ENCODE data around the gene CCDC178.

CCDC178 gene

DNA sequence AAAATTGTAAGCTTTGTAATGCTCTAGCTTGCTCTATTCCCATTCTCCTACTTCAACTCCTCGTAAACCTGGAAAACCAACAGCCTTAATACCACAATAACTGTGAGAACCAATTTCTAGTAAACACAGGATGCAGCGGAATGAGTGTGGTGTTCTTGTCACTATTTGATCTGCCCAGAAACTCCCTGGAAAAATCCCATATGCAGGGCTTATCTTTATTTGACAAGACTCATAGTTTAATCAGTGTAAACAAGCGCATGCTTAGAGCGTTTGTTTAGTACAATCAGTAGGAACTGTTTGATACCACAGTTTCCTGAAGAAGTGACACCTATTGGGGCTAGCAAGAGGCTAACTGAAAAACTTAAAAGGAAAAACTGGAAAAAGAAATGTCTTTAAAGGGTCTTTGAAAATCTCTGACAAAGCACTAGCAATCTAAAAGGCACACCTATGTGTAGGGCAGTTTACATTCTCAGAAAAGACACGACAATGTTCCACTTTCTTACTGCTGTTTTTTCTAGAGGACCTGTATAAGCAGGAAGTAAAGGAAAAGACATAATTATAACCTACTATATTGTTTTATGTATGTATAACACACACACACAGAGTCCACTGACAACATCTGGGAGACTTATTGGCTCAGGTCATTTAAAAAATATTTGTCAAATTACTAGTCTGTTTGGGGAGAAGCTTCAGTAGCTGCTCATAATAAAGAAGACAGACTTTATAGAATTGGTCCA is 426.3 kb downstream of the CCDC178 start:
- TF ChIP-seq, protein P1, sequence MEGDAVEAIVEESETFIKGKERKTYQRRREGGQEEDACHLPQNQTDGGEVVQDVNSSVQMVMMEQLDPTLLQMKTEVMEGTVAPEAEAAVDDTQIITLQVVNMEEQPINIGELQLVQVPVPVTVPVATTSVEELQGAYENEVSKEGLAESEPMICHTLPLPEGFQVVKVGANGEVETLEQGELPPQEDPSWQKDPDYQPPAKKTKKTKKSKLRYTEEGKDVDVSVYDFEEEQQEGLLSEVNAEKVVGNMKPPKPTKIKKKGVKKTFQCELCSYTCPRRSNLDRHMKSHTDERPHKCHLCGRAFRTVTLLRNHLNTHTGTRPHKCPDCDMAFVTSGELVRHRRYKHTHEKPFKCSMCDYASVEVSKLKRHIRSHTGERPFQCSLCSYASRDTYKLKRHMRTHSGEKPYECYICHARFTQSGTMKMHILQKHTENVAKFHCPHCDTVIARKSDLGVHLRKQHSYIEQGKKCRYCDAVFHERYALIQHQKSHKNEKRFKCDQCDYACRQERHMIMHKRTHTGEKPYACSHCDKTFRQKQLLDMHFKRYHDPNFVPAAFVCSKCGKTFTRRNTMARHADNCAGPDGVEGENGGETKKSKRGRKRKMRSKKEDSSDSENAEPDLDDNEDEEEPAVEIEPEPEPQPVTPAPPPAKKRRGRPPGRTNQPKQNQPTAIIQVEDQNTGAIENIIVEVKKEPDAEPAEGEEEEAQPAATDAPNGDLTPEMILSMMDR (IDR thresholded peaks at IDR 0.05; ENCODE audit: extremely low read depth, missing control alignments), result no peak
- no peak for DNase-seq (ENCODE audit: low spot score)

DNA sequence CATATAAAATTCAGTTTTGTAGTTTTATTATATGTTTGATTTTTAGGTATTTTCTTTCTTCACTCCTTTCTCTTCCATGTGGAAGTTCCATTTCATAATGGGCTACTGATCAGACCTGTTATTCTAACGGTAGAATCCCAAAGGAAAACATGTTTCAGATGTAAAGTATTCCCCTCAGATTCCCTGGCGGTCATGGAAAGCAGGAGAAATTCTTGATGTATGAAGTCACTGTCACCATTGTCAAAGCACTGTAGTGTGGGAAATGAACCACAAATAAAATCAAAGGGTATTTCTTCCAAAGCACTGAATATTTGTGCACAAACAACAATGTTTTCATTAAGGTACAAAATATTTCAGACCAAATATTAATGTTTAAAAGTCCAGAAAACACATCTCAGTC is 430.4 kb downstream of the CCDC178 start:
- DNase-seq (ENCODE audit: low spot score), result no peak

DNA sequence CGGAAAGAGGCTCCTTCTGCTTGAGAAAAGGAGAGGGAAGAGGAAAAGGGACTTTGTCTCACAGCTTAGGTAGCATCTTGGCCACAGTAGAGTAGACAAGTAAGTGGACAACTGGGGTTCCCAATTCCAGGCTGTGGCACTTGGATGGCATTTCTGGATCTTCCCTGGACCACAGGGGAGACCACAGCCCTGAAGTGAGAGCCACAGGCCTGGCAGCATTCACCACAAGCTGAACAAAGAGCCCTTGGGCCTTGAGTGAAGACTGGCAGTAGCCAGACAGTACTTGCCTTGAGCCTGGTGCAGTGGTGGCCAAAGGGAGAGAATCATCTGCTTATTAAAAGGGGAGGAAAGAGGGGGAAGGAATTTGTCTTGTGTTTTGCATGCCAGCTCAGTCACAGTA is 441.6 kb downstream of the CCDC178 start:
- no peak for DNase-seq (ENCODE audit: low spot score)
- TF ChIP-seq, protein P1 (IDR thresholded peaks at IDR 0.05; ENCODE audit: extremely low read depth, missing control alignments), result no peak

More for the DNA sequence above, 430.4 kb downstream of the CCDC178 start:
- TF ChIP-seq, protein P1 (IDR thresholded peaks at IDR 0.05; ENCODE audit: extremely low read depth, missing control alignments), result no peak

DNA sequence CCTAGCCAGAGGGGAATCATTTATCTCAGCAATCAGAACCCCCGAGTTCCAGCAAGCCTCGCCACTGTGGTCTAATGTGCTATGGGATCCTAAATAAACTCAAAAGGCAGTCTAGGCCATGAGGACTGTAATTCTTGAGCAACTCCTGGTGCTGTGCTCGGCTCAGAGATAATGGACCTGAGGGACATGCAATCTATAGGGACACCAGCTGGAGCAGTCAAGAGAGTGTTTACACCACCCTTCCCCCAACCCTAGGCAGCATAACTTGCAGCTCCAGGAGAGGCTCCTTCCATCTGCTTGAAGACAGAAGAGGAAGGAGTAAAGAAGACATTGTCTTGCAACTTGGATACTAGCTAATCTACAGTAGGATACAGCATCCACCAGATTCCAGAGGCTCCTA is 442.2 kb downstream of the CCDC178 start:
- DNase-seq (ENCODE audit: low spot score), result no peak
- TF ChIP-seq, protein P1 (IDR thresholded peaks at IDR 0.05; ENCODE audit: extremely low read depth, missing control alignments), result no peak

DNA sequence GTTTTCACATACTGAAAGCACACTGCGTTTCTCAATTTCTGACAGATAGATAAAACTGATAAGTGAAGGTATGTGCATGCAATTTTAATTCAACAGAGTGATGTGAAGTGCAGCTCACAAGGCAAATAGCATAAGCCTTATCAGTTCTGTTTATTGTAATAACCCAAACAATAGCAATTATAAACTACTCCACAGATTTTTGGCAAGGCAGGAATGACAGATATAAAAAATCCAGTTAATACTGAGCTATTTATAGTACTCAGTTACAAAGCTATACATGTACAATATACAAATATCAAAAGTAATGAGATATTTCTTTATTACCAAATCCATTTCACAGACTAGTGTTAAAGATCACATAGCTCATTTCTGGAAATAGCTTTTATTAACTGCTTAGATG is 456.8 kb downstream of the CCDC178 start:
- DNase-seq (ENCODE audit: low spot score), result no peak
- TF ChIP-seq, protein P1 (IDR thresholded peaks at IDR 0.05; ENCODE audit: extremely low read depth, missing control alignments), result no peak

DNA sequence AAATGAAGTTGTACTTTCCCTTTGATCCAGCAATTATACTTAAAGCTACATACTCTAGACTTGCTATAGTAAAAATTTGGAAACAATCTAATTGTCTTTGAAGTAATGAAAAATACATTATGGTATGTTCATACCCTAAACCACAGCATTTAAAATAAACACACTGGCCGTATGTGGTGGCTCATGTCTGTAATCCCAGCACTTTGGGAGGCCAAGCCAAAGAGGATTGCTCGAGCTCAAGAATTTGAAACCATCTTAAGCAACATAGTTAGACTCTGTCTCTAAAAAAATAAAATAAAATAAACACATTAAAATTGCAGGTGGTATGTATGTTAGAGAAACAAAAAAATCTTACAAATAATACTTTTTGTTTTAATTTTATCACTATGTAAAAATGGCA is 459.6 kb downstream of the CCDC178 start:
- DNase-seq (ENCODE audit: low spot score), result no peak
- TF ChIP-seq, protein P1 (IDR thresholded peaks at IDR 0.05; ENCODE audit: extremely low read depth, missing control alignments), result no peak

DNA sequence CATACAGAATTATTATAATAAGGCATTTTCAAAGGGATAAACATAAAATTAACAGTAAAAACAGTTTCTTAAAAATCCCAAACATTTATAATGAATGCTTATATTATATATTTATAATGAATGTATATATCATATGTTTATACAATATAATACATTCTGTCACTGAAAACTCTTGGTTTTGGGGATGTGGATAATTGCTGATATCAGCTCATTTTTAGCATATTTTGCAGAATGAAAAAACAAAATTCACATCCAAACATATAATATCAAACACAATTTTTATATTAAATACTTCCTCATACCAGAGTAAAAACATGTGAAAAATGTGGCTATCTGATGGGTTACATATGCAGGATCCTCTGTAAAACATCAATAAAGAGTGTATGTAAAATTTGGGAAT is 465.0 kb downstream of the CCDC178 start:
- TF ChIP-seq, protein P1 (IDR thresholded peaks at IDR 0.05; ENCODE audit: extremely low read depth, missing control alignments), result no peak
- DNase-seq (ENCODE audit: low spot score), result no peak
